A673 (cell line): ENCODE results near the gene POLD2.

Experiments used
- CTCF ChIP-seq: fragments of 300-800, 200-600 bp; sonication (generic); conservative IDR thresholded peaks from 2 replicates; pipeline ENCODE4 v1.5.1; 2017; ENCODE audit warnings: low read depth, mild to moderate bottlenecking, antibody characterized with exemption, low read length, moderate library complexity, mixed read lengths
- EZH2 ChIP-seq: fragments of 200-600 bp; sonication (generic); IDR thresholded peaks from 2 replicates; pipeline ENCODE4 v1.6.1; 2017; ENCODE audit warnings: borderline replicate concordance, low read depth, mild to moderate bottlenecking, mixed read lengths, antibody characterized with exemption, low read length; ENCODE audit not compliant: poor library complexity, severe bottlenecking

GRCh38 chr7:44131173-44132029 is 8.1 kb upstream of the POLD2 start:
- no peak for TF ChIP-seq CTCF
- TF ChIP-seq EZH2 = no peak
